Measurements from ENCODE around the gene S100A2.
"Not testable (repeated sequence)": the region's sequence is repeated elsewhere in the genome, so short reads cannot be mapped to it uniquely, and the experiment has no call there.

Gene S100A2

DNA sequence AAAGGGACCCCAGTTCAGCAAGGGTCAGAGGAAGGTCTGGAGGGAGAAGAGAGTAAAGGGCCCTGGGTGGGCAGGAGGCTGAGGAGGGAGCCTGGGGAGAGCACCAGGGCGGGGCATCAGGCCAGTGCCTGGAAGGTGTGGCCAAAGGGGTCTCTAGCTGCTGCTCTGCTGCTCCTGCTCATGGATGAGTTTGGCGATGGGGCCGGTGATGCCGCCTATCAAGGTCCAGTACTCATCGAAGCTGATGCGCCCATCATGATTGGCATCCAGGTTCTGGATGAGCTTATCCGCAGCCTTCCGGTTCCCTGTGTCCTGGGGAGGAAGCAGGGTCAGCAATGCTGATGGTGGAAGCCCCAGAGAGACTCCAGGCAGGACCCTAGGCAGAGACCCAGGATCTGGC is 41.7 kb upstream of the S100A2 start:
- TF ChIP-seq ZFX (IDR thresholded peaks at IDR 0.05) = no peak
- TF ChIP-seq, protein P1, sequence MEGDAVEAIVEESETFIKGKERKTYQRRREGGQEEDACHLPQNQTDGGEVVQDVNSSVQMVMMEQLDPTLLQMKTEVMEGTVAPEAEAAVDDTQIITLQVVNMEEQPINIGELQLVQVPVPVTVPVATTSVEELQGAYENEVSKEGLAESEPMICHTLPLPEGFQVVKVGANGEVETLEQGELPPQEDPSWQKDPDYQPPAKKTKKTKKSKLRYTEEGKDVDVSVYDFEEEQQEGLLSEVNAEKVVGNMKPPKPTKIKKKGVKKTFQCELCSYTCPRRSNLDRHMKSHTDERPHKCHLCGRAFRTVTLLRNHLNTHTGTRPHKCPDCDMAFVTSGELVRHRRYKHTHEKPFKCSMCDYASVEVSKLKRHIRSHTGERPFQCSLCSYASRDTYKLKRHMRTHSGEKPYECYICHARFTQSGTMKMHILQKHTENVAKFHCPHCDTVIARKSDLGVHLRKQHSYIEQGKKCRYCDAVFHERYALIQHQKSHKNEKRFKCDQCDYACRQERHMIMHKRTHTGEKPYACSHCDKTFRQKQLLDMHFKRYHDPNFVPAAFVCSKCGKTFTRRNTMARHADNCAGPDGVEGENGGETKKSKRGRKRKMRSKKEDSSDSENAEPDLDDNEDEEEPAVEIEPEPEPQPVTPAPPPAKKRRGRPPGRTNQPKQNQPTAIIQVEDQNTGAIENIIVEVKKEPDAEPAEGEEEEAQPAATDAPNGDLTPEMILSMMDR (conservative IDR thresholded peaks at IDR 0.05) = no peak
- H3K27ac ChIP-seq = no peak overlapping the region

DNA sequence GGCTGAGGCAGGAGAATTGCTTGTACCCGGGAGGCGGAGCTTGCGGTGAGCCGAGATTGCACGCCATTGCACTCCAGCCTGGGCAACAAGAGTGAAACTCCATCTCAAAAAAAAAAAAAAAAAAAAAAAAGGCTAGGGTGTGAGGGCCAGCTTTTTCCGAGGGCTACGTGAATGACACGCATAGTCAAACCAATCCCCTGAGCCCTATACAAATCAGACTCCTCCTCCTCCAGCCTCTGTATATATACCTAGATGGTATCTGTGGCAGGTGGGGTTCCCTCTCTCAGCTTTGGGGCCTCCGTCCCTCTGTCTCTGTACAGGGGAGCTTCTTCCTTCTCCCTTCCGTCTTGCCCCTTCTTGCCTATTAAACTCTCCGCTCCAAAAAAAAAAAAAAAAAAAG is 40.5 kb upstream of the S100A2 start:
- TF ChIP-seq ZFX (IDR thresholded peaks at IDR 0.05) = no peak
- TF ChIP-seq, protein P1 (conservative IDR thresholded peaks at IDR 0.05) = no peak
- H3K27ac ChIP-seq = no peak overlapping the region

DNA sequence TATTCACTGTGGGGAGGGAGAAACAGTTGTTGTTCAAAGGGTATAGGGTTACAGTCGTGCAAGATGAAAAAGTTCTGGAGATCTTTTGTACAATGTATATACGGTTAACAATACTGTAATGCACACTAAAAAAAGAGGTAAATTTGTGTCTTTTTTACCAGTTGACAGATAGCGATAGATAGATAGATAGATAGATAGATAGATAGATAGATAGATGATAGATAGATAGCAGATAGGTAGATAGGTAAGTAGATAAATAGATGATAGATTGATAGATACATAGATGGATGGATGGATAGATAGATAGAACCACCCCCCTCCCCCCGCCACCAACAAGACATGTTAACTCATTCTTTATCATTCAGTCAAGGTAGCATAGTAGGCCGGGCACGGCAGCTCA is 37.1 kb upstream of the S100A2 start:
- no peak overlapping the region for H3K27ac ChIP-seq
- TF ChIP-seq, protein P1 (conservative IDR thresholded peaks at IDR 0.05) = no peak
- no peak for TF ChIP-seq ZFX (IDR thresholded peaks at IDR 0.05)

DNA sequence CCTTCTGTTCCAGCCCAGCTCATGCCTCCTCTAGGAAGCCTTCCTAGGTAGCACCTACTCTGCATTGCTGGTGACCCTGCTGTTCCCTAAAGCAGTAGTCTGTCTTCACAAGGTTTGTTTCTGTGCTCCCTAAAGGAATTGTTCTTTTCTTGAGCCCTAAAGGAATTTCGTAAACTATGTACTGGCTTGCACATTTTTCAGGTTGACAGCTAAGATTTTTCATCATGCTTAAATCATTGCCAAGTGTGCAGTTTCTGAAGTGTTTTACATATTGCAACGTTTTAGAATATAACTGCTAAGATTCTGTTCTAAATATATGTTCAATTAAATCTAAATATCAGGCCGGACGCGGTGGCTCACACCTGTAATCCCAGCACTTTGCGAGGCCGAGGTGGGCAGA is 34.2 kb upstream of the S100A2 start:
- no peak overlapping the region for H3K27ac ChIP-seq
- TF ChIP-seq, protein P1 (conservative IDR thresholded peaks at IDR 0.05) = no peak
- TF ChIP-seq ZFX (IDR thresholded peaks at IDR 0.05) = no peak

DNA sequence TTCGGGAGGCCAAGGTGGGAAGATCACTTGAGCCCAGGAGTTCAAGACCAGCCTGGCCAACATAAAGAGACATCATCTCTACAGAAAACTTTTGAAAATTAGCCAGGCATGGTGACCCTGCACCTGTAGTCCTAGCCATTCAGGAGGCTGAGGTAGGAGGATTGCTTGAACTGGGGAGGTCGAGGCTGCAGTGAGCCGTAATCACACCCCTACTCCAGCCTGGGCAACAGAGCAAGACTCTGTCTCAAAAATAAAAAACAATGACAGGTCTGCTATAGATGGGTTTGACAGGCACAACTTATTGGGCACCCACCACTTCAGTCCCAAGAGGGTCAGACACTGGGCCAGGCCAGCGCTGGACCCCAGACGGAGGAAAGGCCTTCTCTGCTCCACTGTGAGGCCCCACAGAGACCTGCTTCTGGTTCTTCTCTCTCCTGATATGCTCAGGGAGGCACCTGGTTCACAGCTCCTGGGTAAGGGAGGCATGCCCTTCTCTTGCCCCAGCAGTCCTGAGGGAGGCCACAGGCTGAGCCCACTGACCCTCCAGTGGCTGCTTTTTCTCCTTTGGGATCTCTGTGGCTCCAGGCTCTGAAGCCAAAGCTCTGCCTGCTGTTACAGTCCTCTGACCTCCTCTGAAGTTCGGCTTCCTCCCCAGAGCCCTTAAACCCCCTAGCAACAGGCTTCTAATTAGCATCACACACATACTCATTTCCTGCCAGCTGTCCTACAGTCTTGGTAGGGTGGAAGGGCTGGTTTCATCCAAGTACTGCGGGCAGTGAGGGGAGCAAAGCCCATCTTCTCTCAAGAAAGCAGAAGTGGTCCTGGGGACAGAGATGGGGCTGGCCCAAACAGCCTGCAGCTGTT is 32.9 kb upstream of the S100A2 start:
- TF ChIP-seq, protein P1 (conservative IDR thresholded peaks at IDR 0.05) = no peak
- TF ChIP-seq ZFX (IDR thresholded peaks at IDR 0.05) = no peak
- H3K27ac ChIP-seq = no peak overlapping the region

DNA sequence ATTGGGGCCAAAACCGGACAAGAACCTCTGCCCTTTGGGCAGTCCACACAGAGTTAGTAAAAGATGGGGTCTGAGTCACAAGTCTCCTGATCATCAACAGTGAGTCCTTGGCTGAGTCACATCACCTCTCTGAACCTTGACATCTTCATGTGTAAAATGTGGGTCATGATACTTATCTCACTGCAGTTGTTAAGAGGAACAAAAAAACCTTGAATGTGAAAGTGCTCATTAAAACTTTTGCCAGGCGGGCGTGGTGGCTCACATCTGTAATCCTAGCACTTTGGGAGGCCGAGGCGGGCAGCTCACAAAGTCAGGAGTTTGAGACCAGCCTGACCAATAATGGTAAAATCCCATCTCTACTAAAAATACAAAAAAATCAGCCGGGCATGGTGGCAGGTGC is 31.6 kb upstream of the S100A2 start:
- H3K27ac ChIP-seq = no peak overlapping the region
- no peak for TF ChIP-seq ZFX (IDR thresholded peaks at IDR 0.05)
- TF ChIP-seq, protein P1 (conservative IDR thresholded peaks at IDR 0.05) = no peak

DNA sequence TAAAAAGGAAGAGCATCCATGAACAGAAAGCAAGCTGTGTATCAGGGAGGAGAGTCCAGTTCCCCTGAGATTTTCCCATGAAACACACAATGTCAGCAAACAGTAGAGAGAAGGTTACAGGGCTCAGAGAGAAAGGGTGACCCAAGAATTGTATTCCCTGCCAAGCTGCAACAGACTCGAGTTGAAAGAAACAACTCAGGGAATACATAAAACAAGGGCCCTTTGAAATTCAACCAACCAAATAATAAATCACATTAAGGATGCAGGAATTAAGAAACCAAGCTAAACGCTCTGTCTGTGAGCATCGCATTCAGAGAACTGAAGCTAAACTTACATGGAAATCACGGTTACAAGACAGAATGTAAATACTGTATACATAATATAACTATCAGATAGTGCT is 27.1 kb upstream of the S100A2 start:
- TF ChIP-seq ZFX (IDR thresholded peaks at IDR 0.05) = no peak
- no peak overlapping the region for H3K27ac ChIP-seq

DNA sequence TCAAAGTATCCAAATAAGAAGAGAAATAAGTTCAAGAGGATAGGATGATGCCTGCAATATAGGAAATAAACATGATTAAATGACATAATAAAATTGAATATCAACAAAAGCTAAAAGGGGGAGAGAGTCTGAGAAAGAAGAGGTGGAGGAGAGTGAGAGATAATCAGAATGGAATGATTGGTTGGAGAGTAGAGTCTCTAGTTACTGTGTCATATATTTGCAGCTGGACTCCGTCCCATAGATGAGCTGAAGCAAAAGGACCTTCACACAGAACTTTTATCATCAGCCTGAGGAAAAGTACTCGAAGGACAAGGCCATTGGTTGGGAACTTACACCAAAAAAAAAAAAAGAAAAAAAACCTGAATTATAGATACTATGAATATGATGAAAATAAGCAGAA is 22.8 kb upstream of the S100A2 start:
- no peak overlapping the region for H3K27ac ChIP-seq
- TF ChIP-seq ZFX (IDR thresholded peaks at IDR 0.05) = no peak

DNA sequence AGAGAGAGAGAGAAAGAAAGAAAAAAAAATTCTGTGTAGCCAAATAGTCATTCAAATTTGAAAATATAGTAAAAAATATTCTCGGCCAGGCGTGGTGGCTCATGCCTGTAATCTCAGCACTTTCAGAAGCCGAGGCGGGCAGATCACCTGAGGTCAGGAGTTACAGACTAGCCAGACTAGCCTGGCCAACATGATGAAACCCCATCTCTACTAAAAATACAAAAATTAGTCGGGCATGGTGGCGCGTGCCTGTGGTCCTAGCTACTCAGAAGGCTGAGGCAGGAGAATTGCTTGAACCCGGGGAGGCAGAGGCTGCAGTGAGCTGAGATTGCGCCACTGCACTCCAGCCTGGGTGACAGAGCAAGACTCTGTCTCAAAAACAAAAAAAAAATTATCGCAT is 22.4 kb upstream of the S100A2 start:
- H3K27ac ChIP-seq = not testable (repeated sequence)
